ENCODE results near the gene EIF4E1B.

- TF ChIP-seq CTCF (IDR thresholded peaks at IDR 0.05) = no peak
- no peak for TF ChIP-seq POLR2A (IDR thresholded peaks at IDR 0.05)
Measured at GRCh38 chr5:176625966-176626875, 4.3 kb upstream of the EIF4E1B start.
